GM18520 (cell line): Measurements from ENCODE around the gene RPL22.

Experiments used
- ATAC-seq: cut with Tn5 transposase; IDR thresholded peaks from one replicate; pipeline ENCODE4 v1.9.1; 2021; ENCODE audit not compliant: unreplicated experiment

Gene RPL22

GRCh38 chr1:6199298-6200187 lies at the start of gene RPL22:
Gene RPL22, minus strand, starts transcription at chr1:6199595. Its CDS starts 22 bp downstream, at chr1:6199573.
- ATAC-seq: peak; percentile 89

- ATAC-seq: no peak
Measured at GRCh38 chr1:6248161-6248776, 48.9 kb upstream of the RPL22 start.

GRCh38 chr1:6247651-6248050 lies 48.3 kb upstream of the RPL22 start:
- no peak for ATAC-seq

- ATAC-seq: no peak
Measured at GRCh38 chr1:6246497-6247467, 47.4 kb upstream of the RPL22 start.

GRCh38 chr1:6245869-6246496 lies 46.6 kb upstream of the RPL22 start:
- ATAC-seq: no peak

- peak; percentile 41 for ATAC-seq
Measured at GRCh38 chr1:6245086-6245868, 45.9 kb upstream of the RPL22 start.

GRCh38 chr1:6244401-6245049 lies 45.1 kb upstream of the RPL22 start:
- no peak for ATAC-seq

GRCh38 chr1:6243993-6244392 lies 44.6 kb upstream of the RPL22 start, which contains the start of gene HES3:
Gene HES3, plus strand, starts transcription at chr1:6244179. Its CDS starts 187 bp downstream, at chr1:6244366.
- no peak for ATAC-seq

- ATAC-seq: no peak
Measured at GRCh38 chr1:6243053-6243834, 43.8 kb upstream of the RPL22 start.

GRCh38 chr1:6241887-6242740 lies 42.7 kb upstream of the RPL22 start:
- ATAC-seq: no peak

GRCh38 chr1:6241107-6241886 lies 41.9 kb upstream of the RPL22 start:
- ATAC-seq: no peak

- no peak for ATAC-seq
Measured at GRCh38 chr1:6239950-6240768, 40.8 kb upstream of the RPL22 start.

GRCh38 chr1:6239213-6239752 lies 39.9 kb upstream of the RPL22 start:
- ATAC-seq: no peak

- no peak for ATAC-seq
Measured at GRCh38 chr1:6237093-6237492, 37.7 kb upstream of the RPL22 start.

- peak; percentile 20 for ATAC-seq
Measured at GRCh38 chr1:6235296-6235677, 35.9 kb upstream of the RPL22 start.
